Measurements from ENCODE around the gene PHF5A. TPM values are rescaled to one million over a fixed set of nuclear protein-coding genes. Genes with fewer than 3 reads are reported as not detected.

Gene PHF5A
- total and polyA plus RNA-seq, 2 experiments from 2014 or later: 13.1 to 41.9 TPM

GRCh38 chr22:41418717-41419116 is 49.8 kb downstream of the PHF5A start:
- Histone ChIP-seq H3K4me3 (no peak overlapping the region), H3K9ac (no peak overlapping the region), H3F3A (ENCODE audit: insufficient read depth) (no peaks in the 10 kb centered on the region), H3K79me2 (ENCODE audit: insufficient read depth) (peaks cover 5% of the 10 kb centered on the region; the same call in 1 of the 2 replicates), H3K9me3 (ENCODE audit: low read depth) (no peaks in the 10 kb centered on the region), H3K27ac (no peak overlapping the region), H3K9me2 (ENCODE audit: insufficient read depth) (no peaks in the 10 kb centered on the region), H3K4me2 (ENCODE audit: unreplicated experiment) (no peak overlapping the region), H3K36me3 (ENCODE audit: low read depth) (no peaks in the 10 kb centered on the region), H3K4me1 (ENCODE audit: insufficient read depth) (0 out of 2 replicates have a peak, but pooled peaks cover 5% of the 10 kb centered on the region), H2AFZ (no peak overlapping the region), H4K20me1 (ENCODE audit: insufficient read depth) (no peaks in the 10 kb centered on the region), H3K27me3 (replicated peaks; ENCODE audit: insufficient read depth) (no peaks in the 10 kb centered on the region)
- no peak for DNase-seq
- TF ChIP-seq EZH2phosphoT487 (IDR thresholded peaks at IDR 0.05; ENCODE audit: insufficient read depth, low read depth) (no peak), EZH2 (IDR thresholded peaks at IDR 0.05; ENCODE audit: insufficient read depth, poor library complexity, severe bottlenecking) (no peak)
- in situ Hi-C loops (cut with MboI): no loop called here
- 97 to 99% methylated on average over 9 of the region's 9 CpGs for WGBS, 2 experiments (ENCODE audit: low coverage in 1 of 2, low lambda C conversion rate in 2 of 2, missing lambda C conversion rate in 2 of 2)

DNA sequence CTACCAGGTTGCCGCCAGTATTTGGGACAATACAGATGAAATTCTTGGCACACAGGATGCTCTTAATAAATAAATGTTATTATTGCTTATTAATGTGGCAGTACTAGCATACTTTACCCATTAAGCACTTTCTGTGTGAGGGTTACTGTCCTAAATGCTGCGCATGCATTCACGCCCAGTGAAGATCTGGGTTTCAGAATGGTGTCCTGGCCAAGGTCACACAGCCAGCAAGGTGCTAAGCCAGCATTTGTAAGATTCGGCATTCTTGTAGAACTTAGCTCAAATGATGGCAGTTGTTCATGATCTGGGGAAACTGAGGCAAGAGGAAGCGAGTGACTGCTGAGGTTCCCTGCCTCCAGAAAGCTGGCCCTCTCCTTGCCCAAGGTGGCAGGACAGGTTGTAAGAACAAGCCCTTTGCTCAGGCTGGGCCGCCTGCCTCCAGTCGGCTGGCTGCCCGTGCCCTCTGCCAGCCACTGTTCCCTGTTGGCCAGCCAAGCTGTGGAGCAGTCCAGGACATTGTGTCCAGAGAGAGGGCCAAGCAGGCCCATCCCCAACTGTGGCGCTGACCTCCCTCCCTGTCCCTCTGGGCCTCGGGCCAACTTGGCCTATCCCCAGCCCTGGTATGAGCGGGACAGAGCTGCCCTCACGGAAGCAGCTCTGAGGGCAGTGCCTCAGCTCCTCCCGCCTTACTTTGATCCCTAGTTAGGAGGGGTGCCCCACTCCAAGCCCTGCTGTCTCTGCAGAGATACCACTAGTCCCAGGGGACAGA is 50.7 kb downstream of the PHF5A start:
- Histone ChIP-seq H3K9ac (no peak overlapping the region), H3K27ac (no peak overlapping the region), H4K20me1 (ENCODE audit: insufficient read depth) (no peaks in the 10 kb centered on the region), H3K4me2 (ENCODE audit: unreplicated experiment) (no peak overlapping the region), H3F3A (ENCODE audit: insufficient read depth) (no peaks in the 10 kb centered on the region), H3K9me2 (ENCODE audit: insufficient read depth) (no peaks in the 10 kb centered on the region), H3K27me3 (replicated peaks; ENCODE audit: insufficient read depth) (no peaks in the 10 kb centered on the region), H3K4me1 (ENCODE audit: insufficient read depth) (peaks cover 7% of the 10 kb centered on the region), H3K9me3 (ENCODE audit: low read depth) (no peaks in the 10 kb centered on the region), H2AFZ (no peak overlapping the region), H3K36me3 (ENCODE audit: low read depth) (no peaks in the 10 kb centered on the region), H3K4me3 (no peak overlapping the region), H3K79me2 (ENCODE audit: insufficient read depth) (peaks cover 9% of the 10 kb centered on the region)
- TF ChIP-seq EZH2 (IDR thresholded peaks at IDR 0.05; ENCODE audit: insufficient read depth, poor library complexity, severe bottlenecking): no peak
- TF ChIP-seq EZH2phosphoT487 (IDR thresholded peaks at IDR 0.05; ENCODE audit: insufficient read depth, low read depth): no peak
- 35 to 36% methylated on average over 13 of the region's 13 CpGs for WGBS, 2 experiments (ENCODE audit: low coverage in 1 of 2, low lambda C conversion rate in 2 of 2, missing lambda C conversion rate in 2 of 2)
- DNase-seq: peak; percentile 39
- in situ Hi-C loops (cut with MboI): no loop called here

DNA sequence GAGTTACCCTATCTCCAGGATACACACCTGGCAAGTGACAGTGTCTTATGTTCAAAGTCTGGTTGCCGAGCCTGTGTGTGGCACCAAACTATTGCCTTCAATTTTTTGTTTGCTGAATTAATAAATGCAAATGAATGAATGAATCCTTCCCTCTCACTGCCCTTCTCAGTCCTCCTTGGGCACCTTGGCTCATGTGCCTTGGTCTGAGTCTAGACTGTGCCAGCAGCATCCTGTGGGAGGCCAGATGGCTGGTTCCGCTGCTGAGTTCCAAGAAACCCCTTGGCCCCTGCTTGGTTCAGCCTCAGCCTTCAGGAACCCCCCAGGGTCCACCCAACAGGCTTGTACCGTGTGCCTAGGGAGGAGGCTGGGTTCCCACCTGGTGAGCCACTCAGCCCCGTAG is 52.9 kb downstream of the PHF5A start:
- H3K79me2 ChIP-seq (ENCODE audit: insufficient read depth): peaks cover 9% of the 10 kb centered on the region
- H3K4me2 ChIP-seq (ENCODE audit: unreplicated experiment): no peak overlapping the region
- peaks cover 13% of the 10 kb centered on the region for H3K4me1 ChIP-seq (ENCODE audit: insufficient read depth)
- H2AFZ ChIP-seq: no peak overlapping the region
- H3K27ac ChIP-seq: no peak overlapping the region
- H3K9me2 ChIP-seq (ENCODE audit: insufficient read depth): no peaks in the 10 kb centered on the region
- no peak overlapping the region for H3K4me3 ChIP-seq
- H3F3A ChIP-seq (ENCODE audit: insufficient read depth): no peaks in the 10 kb centered on the region
- TF ChIP-seq EZH2 (IDR thresholded peaks at IDR 0.05; ENCODE audit: insufficient read depth, poor library complexity, severe bottlenecking) (no peak), EZH2phosphoT487 (IDR thresholded peaks at IDR 0.05; ENCODE audit: insufficient read depth, low read depth) (no peak)
- no peak for DNase-seq
- no peaks in the 10 kb centered on the region for H3K27me3 ChIP-seq (replicated peaks; ENCODE audit: insufficient read depth)
- H4K20me1 ChIP-seq (ENCODE audit: insufficient read depth): no peaks in the 10 kb centered on the region
- in situ Hi-C loops (cut with MboI): no loop called here
- H3K9me3 ChIP-seq (ENCODE audit: low read depth): no peaks in the 10 kb centered on the region
- H3K36me3 ChIP-seq (ENCODE audit: low read depth): no peaks in the 10 kb centered on the region
- WGBS, 2 experiments (ENCODE audit: low coverage in 1 of 2, low lambda C conversion rate in 2 of 2, missing lambda C conversion rate in 2 of 2): 94 to 97% methylated on average over 4 of the region's 4 CpGs
- H3K9ac ChIP-seq: no peak overlapping the region

DNA sequence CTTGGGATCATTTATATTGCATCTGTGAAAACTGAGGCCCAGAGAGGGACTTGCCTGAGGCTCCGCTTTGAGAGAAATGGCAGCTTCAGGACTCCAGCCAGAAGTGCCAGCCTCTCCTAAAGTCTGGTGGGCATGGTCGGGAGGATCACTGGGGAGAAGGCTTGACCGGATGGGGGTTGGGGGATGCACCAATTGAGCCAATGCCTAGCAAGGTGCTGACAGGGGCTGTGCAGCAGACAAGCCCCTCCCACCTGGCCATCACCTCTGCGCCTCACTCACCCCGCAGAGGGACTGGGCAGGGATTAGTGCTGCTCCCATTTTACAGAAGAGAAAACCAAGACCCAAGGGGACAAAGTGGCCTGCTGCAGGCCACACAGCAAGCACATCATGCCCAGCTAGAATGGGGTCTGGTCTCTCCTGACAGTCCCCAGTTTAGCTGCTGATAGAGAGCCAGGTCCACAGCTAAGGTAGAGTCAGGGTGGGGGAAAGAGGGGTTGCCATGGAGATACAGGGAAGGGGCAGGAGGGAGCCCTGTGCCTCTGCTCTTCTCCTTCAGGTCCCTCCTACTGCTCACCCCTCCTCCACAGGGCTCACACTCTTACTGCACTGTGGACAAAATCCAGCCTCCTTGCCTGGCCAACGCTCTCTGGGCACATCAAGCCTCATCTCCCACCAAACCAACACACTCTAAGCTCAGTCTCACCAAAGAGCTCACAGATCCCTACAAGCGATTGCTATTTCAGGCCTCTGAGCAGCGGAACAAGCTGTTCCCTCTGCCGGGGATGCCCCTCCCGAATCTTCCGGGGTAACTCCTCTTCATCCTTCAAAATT is 57.3 kb downstream of the PHF5A start:
- Histone ChIP-seq H3K36me3 (ENCODE audit: low read depth) (no peaks in the 10 kb centered on the region), H3K27ac (no peak overlapping the region), H3K4me3 (no peak overlapping the region), H3K4me2 (ENCODE audit: unreplicated experiment) (no peak overlapping the region), H3K9ac (no peak overlapping the region), H4K20me1 (ENCODE audit: insufficient read depth) (no peaks in the 10 kb centered on the region), H2AFZ (0 out of 2 replicates have a peak overlapping the region, but pooled peaks have one; percentile 26), H3F3A (ENCODE audit: insufficient read depth) (no peaks in the 10 kb centered on the region), H3K4me1 (ENCODE audit: insufficient read depth) (peaks cover 13% of the 10 kb centered on the region), H3K27me3 (replicated peaks; ENCODE audit: insufficient read depth) (no peaks in the 10 kb centered on the region), H3K9me3 (ENCODE audit: low read depth) (no peaks in the 10 kb centered on the region), H3K79me2 (ENCODE audit: insufficient read depth) (peaks cover 9% of the 10 kb centered on the region), H3K9me2 (ENCODE audit: insufficient read depth) (no peaks in the 10 kb centered on the region)
- DNase-seq: peak; percentile 14
- 44 to 48% methylated on average over 11 of the region's 11 CpGs for WGBS, 2 experiments (ENCODE audit: low coverage in 1 of 2, low lambda C conversion rate in 2 of 2, missing lambda C conversion rate in 2 of 2)
- in situ Hi-C loops (cut with MboI): no loop called here
- TF ChIP-seq EZH2 (IDR thresholded peaks at IDR 0.05; ENCODE audit: insufficient read depth, poor library complexity, severe bottlenecking): no peak
- no peak for TF ChIP-seq EZH2phosphoT487 (IDR thresholded peaks at IDR 0.05; ENCODE audit: insufficient read depth, low read depth)
